Esophagus squamous epithelium (tissue), 4 donors: ENCODE measurements around the gene STX19.

ENCODE experiments used
- CTCF ChIP-seq, 6 experiments: fragments of 450-650 bp in 4 of 6; fragments of 200-600 bp in 2 of 6; sonication (generic) in 2 of 6; IDR thresholded peaks; one replicate each; pipeline ENCODE4 v1.5.1; 2016 to 2019; ENCODE audit warnings: antibody characterized with exemption in 6 of 6, mild to moderate bottlenecking in 4 of 6, moderate library complexity in 4 of 6
- POLR2A ChIP-seq, 4 donors: fragments of 450-650 bp; IDR thresholded peaks; one replicate each; pipeline ENCODE4 v1.6.1; 2017; ENCODE audit warnings: antibody characterized with exemption in 4 of 4, mild to moderate bottlenecking in 4 of 4, moderate library complexity in 3 of 4

GRCh38 chr3:94070341-94070911 is 42.0 kb upstream of the STX19 start:
- TF ChIP-seq CTCF (IDR thresholded peaks at IDR 0.05) (no peak), POLR2A (IDR thresholded peaks at IDR 0.05) (no peak)
